BLaER1 (cell line): ENCODE measurements around the gene RANBP10.

Experiments used
- H3K27ac ChIP-seq: shearing (Covaris generic); formaldehyde crosslinking; 2 replicates; pipeline ENCODE4 v1.8.1; 2022
- H3K27me3 ChIP-seq: shearing (Covaris generic); formaldehyde crosslinking; 2 replicates; pipeline ENCODE4 v1.8.1; 2022
- H3K36me3 ChIP-seq: shearing (Covaris generic); formaldehyde crosslinking; 2 replicates; pipeline ENCODE4 v1.8.1; 2022
- H3K4me1 ChIP-seq: shearing (Covaris generic); formaldehyde crosslinking; 2 replicates; pipeline ENCODE4 v1.8.1; 2022
- H3K4me2 ChIP-seq: shearing (Covaris generic); formaldehyde crosslinking; 2 replicates; pipeline ENCODE4 v1.8.1; 2022
- H3K4me3 ChIP-seq: shearing (Covaris generic); formaldehyde crosslinking; 2 replicates; pipeline ENCODE4 v1.8.1; 2022
- H3K9ac ChIP-seq: shearing (Covaris generic); formaldehyde crosslinking; 2 replicates; pipeline ENCODE4 v1.8.1; 2022
- H3K9me3 ChIP-seq: shearing (Covaris generic); formaldehyde crosslinking; 2 replicates; pipeline ENCODE4 v1.8.1; 2022
- H4K20me1 ChIP-seq: shearing (Covaris generic); formaldehyde crosslinking; 2 replicates; pipeline ENCODE4 v1.8.1; 2022
- Cebpa-rat ChIP-seq: shearing (Covaris generic); IDR thresholded peaks from 2 replicates; pipeline ENCODE4 v1.8.1; 2022

The RANBP10 gene

GRCh38 chr16:67733734-67734470, 72.5 kb downstream of the RANBP10 start:
- Histone ChIP-seq H3K9ac (no peak overlapping the region), H3K4me3 (no peak overlapping the region), H3K4me2 (no peak overlapping the region), H3K27me3 (no peaks in the 10 kb centered on the region), H3K9me3 (no peaks in the 10 kb centered on the region), H3K4me1 (no peaks in the 10 kb centered on the region), H3K27ac (no peak overlapping the region), H4K20me1 (no peaks in the 10 kb centered on the region), H3K36me3 (peaks cover 91% of the 10 kb centered on the region)
- no peak for TF ChIP-seq Cebpa-rat

GRCh38 chr16:67731753-67732095, 74.6 kb downstream of the RANBP10 start:
- no peak overlapping the region for H3K4me2 ChIP-seq
- H3K4me3 ChIP-seq = no peak overlapping the region
- H3K9ac ChIP-seq = no peak overlapping the region
- no peaks in the 10 kb centered on the region for H3K27me3 ChIP-seq
- no peak for TF ChIP-seq Cebpa-rat
- H3K9me3 ChIP-seq = no peaks in the 10 kb centered on the region
- H4K20me1 ChIP-seq = no peaks in the 10 kb centered on the region
- no peak overlapping the region for H3K27ac ChIP-seq
- H3K4me1 ChIP-seq = peaks cover 3% of the 10 kb centered on the region
- H3K36me3 ChIP-seq = peaks cover 97% of the 10 kb centered on the region

GRCh38 chr16:67731071-67731752, 75.1 kb downstream of the RANBP10 start:
- H3K36me3 ChIP-seq = peaks cover 97% of the 10 kb centered on the region
- H3K27me3 ChIP-seq = no peaks in the 10 kb centered on the region
- no peak overlapping the region for H3K4me3 ChIP-seq
- H3K27ac ChIP-seq = no peak overlapping the region
- H3K4me2 ChIP-seq = no peak overlapping the region
- no peaks in the 10 kb centered on the region for H4K20me1 ChIP-seq
- H3K4me1 ChIP-seq = peaks cover 8% of the 10 kb centered on the region
- no peaks in the 10 kb centered on the region for H3K9me3 ChIP-seq
- no peak overlapping the region for H3K9ac ChIP-seq
- no peak for TF ChIP-seq Cebpa-rat

- Histone ChIP-seq H3K36me3 (peaks cover 97% of the 10 kb centered on the region), H3K27me3 (no peaks in the 10 kb centered on the region), H3K9me3 (no peaks in the 10 kb centered on the region), H3K4me1 (peaks cover 13% of the 10 kb centered on the region), H3K27ac (no peak overlapping the region), H3K4me2 (no peak overlapping the region), H3K9ac (no peak overlapping the region), H4K20me1 (no peaks in the 10 kb centered on the region), H3K4me3 (no peak overlapping the region)
- no peak for TF ChIP-seq Cebpa-rat
Observed at GRCh38 chr16:67730326-67730725, 76.0 kb downstream of the RANBP10 start.

GRCh38 chr16:67729636-67730248, 76.6 kb downstream of the RANBP10 start:
- Histone ChIP-seq H3K4me2 (no peak overlapping the region), H3K9me3 (no peaks in the 10 kb centered on the region), H3K4me1 (peaks cover 13% of the 10 kb centered on the region), H3K27ac (no peak overlapping the region), H3K27me3 (no peaks in the 10 kb centered on the region), H3K9ac (no peak overlapping the region), H4K20me1 (no peaks in the 10 kb centered on the region), H3K36me3 (peaks cover 97% of the 10 kb centered on the region), H3K4me3 (no peak overlapping the region)
- TF ChIP-seq Cebpa-rat = no peak

GRCh38 chr16:67727521-67728485, 78.6 kb downstream of the RANBP10 start:
- H3K36me3 ChIP-seq = peaks cover 97% of the 10 kb centered on the region
- H4K20me1 ChIP-seq = no peaks in the 10 kb centered on the region
- no peak overlapping the region for H3K9ac ChIP-seq
- TF ChIP-seq Cebpa-rat = no peak
- H3K4me3 ChIP-seq = no peak overlapping the region
- H3K4me2 ChIP-seq = no peak overlapping the region
- H3K27ac ChIP-seq = no peak overlapping the region
- peaks cover 27% of the 10 kb centered on the region for H3K4me1 ChIP-seq
- H3K27me3 ChIP-seq = no peaks in the 10 kb centered on the region
- no peaks in the 10 kb centered on the region for H3K9me3 ChIP-seq

GRCh38 chr16:67726106-67727034, 80.0 kb downstream of the RANBP10 start:
- Histone ChIP-seq H3K9me3 (no peaks in the 10 kb centered on the region), H3K4me2 (peak overlapping the region; percentile 30; the same call in 1 of the 2 replicates), H4K20me1 (no peaks in the 10 kb centered on the region), H3K4me1 (peaks cover 30% of the 10 kb centered on the region), H3K4me3 (no peak overlapping the region), H3K9ac (no peak overlapping the region), H3K27ac (peak overlapping the region; percentile 35; the same call in 1 of the 2 replicates), H3K27me3 (no peaks in the 10 kb centered on the region), H3K36me3 (peaks cover 89% of the 10 kb centered on the region)
- TF ChIP-seq Cebpa-rat = no peak

GRCh38 chr16:67723911-67724305, 82.5 kb downstream of the RANBP10 start:
- Histone ChIP-seq H3K27me3 (no peaks in the 10 kb centered on the region), H3K4me3 (no peak overlapping the region), H3K4me2 (peak overlapping the region; percentile 8), H3K27ac (peak overlapping the region; percentile 8; the same call in 1 of the 2 replicates), H3K4me1 (peaks cover 41% of the 10 kb centered on the region), H4K20me1 (no peaks in the 10 kb centered on the region), H3K36me3 (peaks cover 64% of the 10 kb centered on the region), H3K9ac (no peak overlapping the region), H3K9me3 (no peaks in the 10 kb centered on the region)
- TF ChIP-seq Cebpa-rat = no peak
